GM18502 (cell line): ENCODE results near the gene CBLL1.

Source experiments
- ATAC-seq: cut with Tn5 transposase; IDR thresholded peaks from one replicate; pipeline ENCODE4 v1.9.1; 2021; ENCODE audit warnings: mild to moderate bottlenecking; ENCODE audit not compliant: unreplicated experiment, poor library complexity

Gene CBLL1

GRCh38 chr7:107803009-107803610 lies 59.2 kb downstream of the CBLL1 start, which contains the start of gene SLC26A3:
SLC26A3 (minus strand) TSS chr7:107803223; CDS start chr7:107794509, 8,714 bp downstream.
- ATAC-seq: no peak

GRCh38 chr7:107809179-107809578 lies 65.2 kb downstream of the CBLL1 start:
- ATAC-seq: no peak

GRCh38 chr7:107810626-107811025 lies 66.7 kb downstream of the CBLL1 start:
- ATAC-seq: no peak
